HepG2 (cell line): Measurements from ENCODE around the gene TNFRSF25. TPM values are rescaled to one million over a fixed set of nuclear protein-coding genes. Genes with fewer than 3 reads are reported as not detected.

Source experiments
- ATF7 ChIP-seq, 2 experiments: fragments of 450-650 bp in 1 of 2; sonication (generic) in 1 of 2; formaldehyde crosslinking in 1 of 2; IDR thresholded peaks; 2 replicates each; pipeline versions ENCODE4 v1.4.0 to v1.6.1; 2016 to 2020; ENCODE audit warnings: antibody characterized with exemption in 1 of 2, mild to moderate bottlenecking in 1 of 2, missing genetic modification reagents in 1 of 2
- DPF2 ChIP-seq: sonication (generic); formaldehyde crosslinking; IDR thresholded peaks from 2 replicates; pipeline ENCODE4 v1.4.0; 2020; ENCODE audit warnings: mild to moderate bottlenecking, low read depth, missing genetic modification reagents, borderline replicate concordance
- HDAC1 ChIP-seq: sonication (generic); formaldehyde crosslinking; IDR thresholded peaks from 2 replicates; pipeline ENCODE4 v1.5.1; 2020; ENCODE audit warnings: mild to moderate bottlenecking, missing genetic modification reagents
- KDM3A ChIP-seq: IDR thresholded peaks from 2 replicates; pipeline ENCODE4 v1.6.1; 2018; ENCODE audit warnings: low read depth, missing compliant biosample characterization
- MTA1 ChIP-seq: sonication (generic); formaldehyde crosslinking; IDR thresholded peaks from 2 replicates; pipeline ENCODE4 v1.4.0; 2020; ENCODE audit warnings: missing genetic modification reagents, mild to moderate bottlenecking, borderline replicate concordance
- NFKB2 ChIP-seq: sonication (generic); formaldehyde crosslinking; IDR thresholded peaks from 2 replicates; pipeline ENCODE4 v1.4.0; 2020; ENCODE audit warnings: missing genetic modification reagents, borderline replicate concordance
- ZNF121 ChIP-seq: sonication (generic); formaldehyde crosslinking; IDR thresholded peaks from 2 replicates; pipeline ENCODE4 v1.5.0; 2020; ENCODE audit warnings: mild to moderate bottlenecking, missing genetic modification reagents
- ZNF274 ChIP-seq: sonication (generic); formaldehyde crosslinking; IDR thresholded peaks from 2 replicates; pipeline ENCODE4 v1.5.1; 2020; ENCODE audit warnings: mild to moderate bottlenecking, missing genetic modification reagents
- ZNF354B ChIP-seq: sonication (generic); formaldehyde crosslinking; IDR thresholded peaks from 2 replicates; pipeline ENCODE4 v1.8.0; 2022; ENCODE audit warnings: mild to moderate bottlenecking, missing genetic modification reagents
- ZNF484 ChIP-seq: sonication (generic); formaldehyde crosslinking; IDR thresholded peaks from 2 replicates; pipeline ENCODE4 v1.5.1; 2020; ENCODE audit warnings: mild to moderate bottlenecking, low read depth, missing genetic modification reagents, borderline replicate concordance
- ZNF777 ChIP-seq: sonication (generic); formaldehyde crosslinking; IDR thresholded peaks from 2 replicates; pipeline ENCODE4 v1.4.0; 2020; ENCODE audit warnings: missing genetic modification reagents
- polyA plus RNA-seq, 8 experiments: library from polyadenylated mRNA; depleted of rRNA in 3 of 8; stranded (reverse) in 7 of 8; unstranded in 1 of 8; fragments of >200 nt; fragmentation: Illumina TruSeq in 4 of 8; extraction: Trizol in 4 of 8; gene quantifications; 2 replicates each; pipeline versions ENCODE4 v1.2.1 to v1.2.3, GENCODE V29; 2011 to 2016; ENCODE audit warnings: low read depth in 4 of 8, missing spikeins in 1 of 8, mixed read lengths in 1 of 8; ENCODE audit not compliant: insufficient read depth in 1 of 8
- total RNA-seq, 5 experiments: library from RNA; depleted of rRNA; stranded (reverse); fragments of >200 nt; fragmentation: Illumina TruSeq; extraction: Trizol; gene quantifications; 2 replicates each; pipeline ENCODE4 v1.2.3, GENCODE V29; 2016; ENCODE audit warnings: low read depth in 1 of 5
- TF ChIP-seq, protein P1 (sequence below): sonication (generic); formaldehyde crosslinking; IDR thresholded peaks from 2 replicates; pipeline ENCODE4 v1.5.1; 2020; ENCODE audit warnings: mild to moderate bottlenecking, missing genetic modification reagents
- TF ChIP-seq, protein P2 (sequence below): sonication (generic); formaldehyde crosslinking; IDR thresholded peaks from 2 replicates; pipeline ENCODE4 v1.5.0; 2020; ENCODE audit warnings: mild to moderate bottlenecking, missing genetic modification reagents, borderline replicate concordance
- TF ChIP-seq, protein P3 (sequence below): IDR thresholded peaks from 2 replicates; pipeline ENCODE4 v1.6.1; 2016; ENCODE audit warnings: low read depth, control low read depth
- TF ChIP-seq, protein P4 (sequence below): sonication (generic); formaldehyde crosslinking; IDR thresholded peaks from 2 replicates; pipeline ENCODE4 v1.5.1; 2020; ENCODE audit warnings: missing genetic modification reagents, mild to moderate bottlenecking, borderline replicate concordance
- TF ChIP-seq, protein P5 (sequence below): sonication (generic); formaldehyde crosslinking; IDR thresholded peaks from 2 replicates; pipeline ENCODE4 v1.5.0; 2020; ENCODE audit warnings: mild to moderate bottlenecking, missing genetic modification reagents, moderate library complexity

Gene TNFRSF25
- total and polyA plus RNA-seq, 2 of the 13 experiments (the other 11 are each of a cell fraction or from before 2014, with no cell fraction given) = 1.4 to 1.5 TPM

DNA sequence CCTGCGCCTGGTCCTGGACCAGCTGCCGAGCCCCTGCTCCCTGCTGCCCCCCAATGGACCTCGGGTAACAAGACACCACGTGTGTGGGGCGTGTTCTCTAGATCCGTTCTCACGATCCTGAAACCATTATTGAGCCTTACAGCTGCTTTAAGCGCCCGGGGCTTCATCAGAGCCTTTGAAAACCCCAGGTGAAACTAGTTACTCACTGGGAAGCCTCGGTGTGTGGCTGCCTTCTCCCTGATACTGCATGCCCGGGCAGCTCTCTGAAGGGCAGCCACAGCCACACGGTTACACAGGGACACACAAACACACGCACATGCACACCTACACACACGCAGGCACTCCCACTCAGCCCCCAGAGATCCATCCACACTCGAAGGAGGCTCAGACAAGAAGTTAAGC lies 51.5 kb downstream of the TNFRSF25 start (continued):
- TF ChIP-seq, protein P1, sequence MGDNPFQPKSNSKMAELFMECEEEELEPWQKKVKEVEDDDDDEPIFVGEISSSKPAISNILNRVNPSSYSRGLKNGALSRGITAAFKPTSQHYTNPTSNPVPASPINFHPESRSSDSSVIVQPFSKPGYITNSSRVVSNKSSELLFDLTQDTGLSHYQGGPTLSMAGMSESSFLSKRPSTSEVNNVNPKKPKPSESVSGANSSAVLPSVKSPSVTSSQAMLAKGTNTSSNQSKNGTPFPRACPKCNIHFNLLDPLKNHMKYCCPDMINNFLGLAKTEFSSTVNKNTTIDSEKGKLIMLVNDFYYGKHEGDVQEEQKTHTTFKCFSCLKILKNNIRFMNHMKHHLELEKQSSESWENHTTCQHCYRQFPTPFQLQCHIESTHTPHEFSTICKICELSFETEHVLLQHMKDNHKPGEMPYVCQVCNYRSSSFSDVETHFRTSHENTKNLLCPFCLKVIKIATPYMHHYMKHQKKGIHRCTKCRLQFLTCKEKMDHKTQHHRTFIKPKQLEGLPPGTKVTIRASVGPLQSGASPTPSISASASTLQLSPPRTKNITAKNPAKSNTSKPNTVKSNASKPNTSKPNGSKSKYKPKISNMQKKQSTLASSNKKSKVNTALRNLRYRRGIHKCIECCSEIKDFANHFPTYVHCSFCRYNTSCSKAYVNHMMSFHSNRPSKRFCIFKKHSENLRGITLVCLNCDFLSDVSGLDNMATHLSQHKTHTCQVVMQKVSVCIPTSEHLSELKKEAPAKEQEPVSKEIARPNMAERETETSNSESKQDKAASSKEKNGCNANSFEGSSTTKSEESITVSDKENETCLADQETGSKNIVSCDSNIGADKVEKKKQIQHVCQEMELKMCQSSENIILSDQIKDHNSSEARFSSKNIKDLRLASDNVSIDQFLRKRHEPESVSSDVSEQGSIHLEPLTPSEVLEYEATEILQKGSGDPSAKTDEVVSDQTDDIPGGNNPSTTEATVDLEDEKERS (CRISPR knock-in tag) = no peak
- no peak for TF ChIP-seq ZNF354B (CRISPR knock-in tag)
- TF ChIP-seq, protein P2, sequence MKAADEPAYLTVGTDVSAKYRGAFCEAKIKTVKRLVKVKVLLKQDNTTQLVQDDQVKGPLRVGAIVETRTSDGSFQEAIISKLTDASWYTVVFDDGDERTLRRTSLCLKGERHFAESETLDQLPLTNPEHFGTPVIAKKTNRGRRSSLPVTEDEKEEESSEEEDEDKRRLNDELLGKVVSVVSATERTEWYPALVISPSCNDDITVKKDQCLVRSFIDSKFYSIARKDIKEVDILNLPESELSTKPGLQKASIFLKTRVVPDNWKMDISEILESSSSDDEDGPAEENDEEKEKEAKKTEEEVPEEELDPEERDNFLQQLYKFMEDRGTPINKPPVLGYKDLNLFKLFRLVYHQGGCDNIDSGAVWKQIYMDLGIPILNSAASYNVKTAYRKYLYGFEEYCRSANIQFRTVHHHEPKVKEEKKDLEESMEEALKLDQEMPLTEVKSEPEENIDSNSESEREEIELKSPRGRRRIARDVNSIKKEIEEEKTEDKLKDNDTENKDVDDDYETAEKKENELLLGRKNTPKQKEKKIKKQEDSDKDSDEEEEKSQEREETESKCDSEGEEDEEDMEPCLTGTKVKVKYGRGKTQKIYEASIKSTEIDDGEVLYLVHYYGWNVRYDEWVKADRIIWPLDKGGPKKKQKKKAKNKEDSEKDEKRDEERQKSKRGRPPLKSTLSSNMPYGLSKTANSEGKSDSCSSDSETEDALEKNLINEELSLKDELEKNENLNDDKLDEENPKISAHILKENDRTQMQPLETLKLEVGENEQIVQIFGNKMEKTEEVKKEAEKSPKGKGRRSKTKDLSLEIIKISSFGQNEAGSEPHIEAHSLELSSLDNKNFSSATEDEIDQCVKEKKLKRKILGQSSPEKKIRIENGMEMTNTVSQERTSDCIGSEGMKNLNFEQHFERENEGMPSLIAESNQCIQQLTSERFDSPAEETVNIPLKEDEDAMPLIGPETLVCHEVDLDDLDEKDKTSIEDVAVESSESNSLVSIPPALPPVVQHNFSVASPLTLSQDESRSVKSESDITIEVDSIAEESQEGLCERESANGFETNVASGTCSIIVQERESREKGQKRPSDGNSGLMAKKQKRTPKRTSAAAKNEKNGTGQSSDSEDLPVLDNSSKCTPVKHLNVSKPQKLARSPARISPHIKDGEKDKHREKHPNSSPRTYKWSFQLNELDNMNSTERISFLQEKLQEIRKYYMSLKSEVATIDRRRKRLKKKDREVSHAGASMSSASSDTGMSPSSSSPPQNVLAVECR = peak; percentile 30; the same call in 1 of the 2 replicates
- TF ChIP-seq MTA1 (CRISPR knock-in tag) = peak; percentile 10; the same call in 1 of the 2 replicates
- 0 out of 2 replicates have a peak, but pooled peaks have one; percentile 31 for TF ChIP-seq ZNF274 (CRISPR knock-in tag)
- TF ChIP-seq HDAC1 (CRISPR knock-in tag) = no peak
- TF ChIP-seq, protein P3, sequence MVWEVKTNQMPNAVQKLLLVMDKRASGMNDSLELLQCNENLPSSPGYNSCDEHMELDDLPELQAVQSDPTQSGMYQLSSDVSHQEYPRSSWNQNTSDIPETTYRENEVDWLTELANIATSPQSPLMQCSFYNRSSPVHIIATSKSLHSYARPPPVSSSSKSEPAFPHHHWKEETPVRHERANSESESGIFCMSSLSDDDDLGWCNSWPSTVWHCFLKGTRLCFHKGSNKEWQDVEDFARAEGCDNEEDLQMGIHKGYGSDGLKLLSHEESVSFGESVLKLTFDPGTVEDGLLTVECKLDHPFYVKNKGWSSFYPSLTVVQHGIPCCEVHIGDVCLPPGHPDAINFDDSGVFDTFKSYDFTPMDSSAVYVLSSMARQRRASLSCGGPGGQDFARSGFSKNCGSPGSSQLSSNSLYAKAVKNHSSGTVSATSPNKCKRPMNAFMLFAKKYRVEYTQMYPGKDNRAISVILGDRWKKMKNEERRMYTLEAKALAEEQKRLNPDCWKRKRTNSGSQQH (CRISPR knock-in tag) = 0 out of 2 replicates have a peak, but pooled peaks have one; percentile 25
- TF ChIP-seq KDM3A = no peak
- TF ChIP-seq ZNF484 = no peak
- TF ChIP-seq, protein P4, sequence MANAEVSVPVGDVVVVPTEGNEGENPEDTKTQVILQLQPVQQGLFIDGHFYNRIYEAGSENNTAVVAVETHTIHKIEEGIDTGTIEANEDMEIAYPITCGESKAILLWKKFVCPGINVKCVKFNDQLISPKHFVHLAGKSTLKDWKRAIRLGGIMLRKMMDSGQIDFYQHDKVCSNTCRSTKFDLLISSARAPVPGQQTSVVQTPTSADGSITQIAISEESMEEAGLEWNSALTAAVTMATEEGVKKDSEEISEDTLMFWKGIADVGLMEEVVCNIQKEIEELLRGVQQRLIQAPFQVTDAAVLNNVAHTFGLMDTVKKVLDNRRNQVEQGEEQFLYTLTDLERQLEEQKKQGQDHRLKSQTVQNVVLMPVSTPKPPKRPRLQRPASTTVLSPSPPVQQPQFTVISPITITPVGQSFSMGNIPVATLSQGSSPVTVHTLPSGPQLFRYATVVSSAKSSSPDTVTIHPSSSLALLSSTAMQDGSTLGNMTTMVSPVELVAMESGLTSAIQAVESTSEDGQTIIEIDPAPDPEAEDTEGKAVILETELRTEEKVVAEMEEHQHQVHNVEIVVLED = no peak
- TF ChIP-seq NFKB2 (CRISPR knock-in tag) = 0 out of 2 replicates have a peak, but pooled peaks have one; percentile 24
- no peak for TF ChIP-seq ATF7 (IDR thresholded peaks at IDR 0.05)
- TF ChIP-seq ATF7 (CRISPR knock-in tag; IDR thresholded peaks at IDR 0.05) = no peak
- TF ChIP-seq DPF2 (CRISPR knock-in tag) = no peak
- peak; percentile 56; the same call in 1 of the 2 replicates for TF ChIP-seq ZNF777 (CRISPR knock-in tag)
- no peak for TF ChIP-seq ZNF121 (CRISPR knock-in tag)
- TF ChIP-seq, protein P5, sequence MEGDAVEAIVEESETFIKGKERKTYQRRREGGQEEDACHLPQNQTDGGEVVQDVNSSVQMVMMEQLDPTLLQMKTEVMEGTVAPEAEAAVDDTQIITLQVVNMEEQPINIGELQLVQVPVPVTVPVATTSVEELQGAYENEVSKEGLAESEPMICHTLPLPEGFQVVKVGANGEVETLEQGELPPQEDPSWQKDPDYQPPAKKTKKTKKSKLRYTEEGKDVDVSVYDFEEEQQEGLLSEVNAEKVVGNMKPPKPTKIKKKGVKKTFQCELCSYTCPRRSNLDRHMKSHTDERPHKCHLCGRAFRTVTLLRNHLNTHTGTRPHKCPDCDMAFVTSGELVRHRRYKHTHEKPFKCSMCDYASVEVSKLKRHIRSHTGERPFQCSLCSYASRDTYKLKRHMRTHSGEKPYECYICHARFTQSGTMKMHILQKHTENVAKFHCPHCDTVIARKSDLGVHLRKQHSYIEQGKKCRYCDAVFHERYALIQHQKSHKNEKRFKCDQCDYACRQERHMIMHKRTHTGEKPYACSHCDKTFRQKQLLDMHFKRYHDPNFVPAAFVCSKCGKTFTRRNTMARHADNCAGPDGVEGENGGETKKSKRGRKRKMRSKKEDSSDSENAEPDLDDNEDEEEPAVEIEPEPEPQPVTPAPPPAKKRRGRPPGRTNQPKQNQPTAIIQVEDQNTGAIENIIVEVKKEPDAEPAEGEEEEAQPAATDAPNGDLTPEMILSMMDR (CRISPR knock-in tag) = peak; percentile 84
